ENCODE results near the gene FAM107B.

FAM107B gene

DNA sequence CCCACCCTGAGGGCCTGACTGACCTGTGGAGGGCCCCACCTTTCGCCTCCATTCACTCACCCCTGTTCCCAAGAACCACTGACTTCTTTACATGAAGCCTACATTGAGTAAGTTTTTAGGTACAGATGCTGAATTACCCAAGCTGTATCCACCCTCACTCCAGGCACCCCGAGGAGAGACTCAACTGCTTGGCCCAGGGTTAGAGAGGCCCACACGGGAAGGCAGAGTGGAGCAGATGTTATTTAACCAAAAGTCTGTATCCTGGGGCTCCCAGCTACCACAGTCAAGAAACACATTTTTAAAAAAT, 230.8 kb downstream of the FAM107B start:
- H3K4me1 ChIP-seq (ENCODE audit: control insufficient read depth, insufficient read depth, low read length, unreplicated experiment) = peaks cover 7% of the 10 kb centered on the region
- H3K27me3 ChIP-seq (ENCODE audit: insufficient read depth, low read length) = no peaks in the 10 kb centered on the region
- H3K79me2 ChIP-seq (ENCODE audit: control insufficient read depth, insufficient read depth, low read length, unreplicated experiment) = no peaks in the 10 kb centered on the region
- H3K27ac ChIP-seq (ENCODE audit: low read depth, low read length) = no peak overlapping the region
- no peak overlapping the region for H3K4me3 ChIP-seq (ENCODE audit: low read depth, low read length)
- no peaks in the 10 kb centered on the region for H3K36me3 ChIP-seq (ENCODE audit: insufficient read depth, low read length)
- H2AFZ ChIP-seq (ENCODE audit: low read length, unreplicated experiment) = no peak overlapping the region

- no peak overlapping the region for H2AFZ ChIP-seq (ENCODE audit: low read length, unreplicated experiment)
- peaks cover 7% of the 10 kb centered on the region for H3K4me1 ChIP-seq (ENCODE audit: control insufficient read depth, insufficient read depth, low read length, unreplicated experiment)
- no peaks in the 10 kb centered on the region for H3K27me3 ChIP-seq (ENCODE audit: insufficient read depth, low read length)
- H3K36me3 ChIP-seq (ENCODE audit: insufficient read depth, low read length) = no peaks in the 10 kb centered on the region
- H3K4me3 ChIP-seq (ENCODE audit: low read depth, low read length) = no peak overlapping the region
- no peak overlapping the region for H3K27ac ChIP-seq (ENCODE audit: low read depth, low read length)
- no peaks in the 10 kb centered on the region for H3K79me2 ChIP-seq (ENCODE audit: control insufficient read depth, insufficient read depth, low read length, unreplicated experiment)
Measured at GRCh38 chr10:14543046-14543903, 231.4 kb downstream of the FAM107B start.

DNA sequence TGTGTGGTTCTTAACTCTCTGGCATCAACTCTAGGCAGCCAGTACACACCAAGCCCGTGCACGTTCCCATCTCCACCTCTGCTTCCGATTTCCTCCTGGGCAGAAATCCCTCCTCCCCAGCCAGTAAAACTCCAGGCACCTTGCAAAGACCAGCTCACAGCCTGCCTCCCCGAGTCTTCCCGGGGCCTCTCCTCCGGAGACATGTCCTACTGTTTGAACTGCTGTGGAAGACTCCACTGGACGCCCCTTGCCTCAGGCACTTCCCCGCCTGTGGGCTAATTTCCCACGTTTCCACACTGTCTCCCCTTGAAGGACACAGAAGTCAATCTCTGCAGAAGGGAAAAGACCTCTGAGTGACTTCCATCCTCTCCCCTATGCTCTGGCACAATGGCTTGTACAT, 233.3 kb downstream of the FAM107B start:
- Histone ChIP-seq H3K36me3 (ENCODE audit: insufficient read depth, low read length) (no peaks in the 10 kb centered on the region), H2AFZ (ENCODE audit: low read length, unreplicated experiment) (no peak overlapping the region), H3K27me3 (ENCODE audit: insufficient read depth, low read length) (no peaks in the 10 kb centered on the region), H3K27ac (ENCODE audit: low read depth, low read length) (no peak overlapping the region), H3K4me3 (ENCODE audit: low read depth, low read length) (no peak overlapping the region), H3K79me2 (ENCODE audit: control insufficient read depth, insufficient read depth, low read length, unreplicated experiment) (no peaks in the 10 kb centered on the region), H3K4me1 (ENCODE audit: control insufficient read depth, insufficient read depth, low read length, unreplicated experiment) (peaks cover 7% of the 10 kb centered on the region)

DNA sequence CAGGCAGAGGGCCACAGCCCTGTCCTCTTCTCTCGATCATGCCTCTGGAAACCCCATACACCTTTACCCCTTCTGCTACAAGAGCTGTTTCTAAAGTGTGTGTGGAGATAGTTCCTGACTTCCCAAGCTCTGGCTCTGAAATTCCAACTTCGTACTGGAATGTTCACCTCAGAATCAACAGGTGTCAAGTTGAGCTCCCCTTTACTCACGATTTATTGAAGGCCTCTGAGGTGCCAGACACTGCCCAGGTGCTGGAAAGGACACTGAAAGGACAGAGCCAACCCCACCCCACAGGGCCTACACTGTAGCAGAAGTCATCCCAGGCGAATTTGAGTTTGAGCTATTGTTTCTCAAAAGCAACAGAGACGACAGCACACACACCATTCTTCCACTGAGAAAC, 234.1 kb downstream of the FAM107B start:
- H3K4me3 ChIP-seq (ENCODE audit: low read depth, low read length) = no peak overlapping the region
- peaks cover 2% of the 10 kb centered on the region for H3K4me1 ChIP-seq (ENCODE audit: control insufficient read depth, insufficient read depth, low read length, unreplicated experiment)
- H3K36me3 ChIP-seq (ENCODE audit: insufficient read depth, low read length) = no peaks in the 10 kb centered on the region
- H2AFZ ChIP-seq (ENCODE audit: low read length, unreplicated experiment) = no peak overlapping the region
- H3K27ac ChIP-seq (ENCODE audit: low read depth, low read length) = no peak overlapping the region
- H3K79me2 ChIP-seq (ENCODE audit: control insufficient read depth, insufficient read depth, low read length, unreplicated experiment) = no peaks in the 10 kb centered on the region
- no peaks in the 10 kb centered on the region for H3K27me3 ChIP-seq (ENCODE audit: insufficient read depth, low read length)

DNA sequence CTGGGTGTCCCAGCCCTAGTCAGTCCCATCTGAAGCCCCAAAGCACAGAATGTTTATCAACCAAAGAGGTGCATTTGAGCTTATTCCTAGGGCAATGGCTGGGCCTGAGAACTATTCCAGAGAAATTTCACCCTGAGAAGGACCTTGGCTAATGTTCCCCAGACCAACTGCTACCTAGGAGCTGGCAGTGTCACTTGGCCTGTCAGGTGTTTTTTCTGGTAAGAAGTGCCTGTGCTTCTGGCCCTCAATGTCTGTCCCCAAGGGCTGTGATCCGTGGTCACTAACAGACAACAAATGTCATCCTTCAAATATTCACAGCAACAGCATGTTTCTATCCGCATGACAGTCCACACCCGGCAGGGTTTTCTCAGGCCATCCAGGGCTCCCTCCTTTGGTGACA, 234.6 kb downstream of the FAM107B start:
- Histone ChIP-seq H3K79me2 (ENCODE audit: control insufficient read depth, insufficient read depth, low read length, unreplicated experiment) (no peaks in the 10 kb centered on the region), H2AFZ (ENCODE audit: low read length, unreplicated experiment) (no peak overlapping the region), H3K4me1 (ENCODE audit: control insufficient read depth, insufficient read depth, low read length, unreplicated experiment) (no peaks in the 10 kb centered on the region), H3K27me3 (ENCODE audit: insufficient read depth, low read length) (no peaks in the 10 kb centered on the region), H3K27ac (ENCODE audit: low read depth, low read length) (no peak overlapping the region), H3K4me3 (ENCODE audit: low read depth, low read length) (no peak overlapping the region), H3K36me3 (ENCODE audit: insufficient read depth, low read length) (no peaks in the 10 kb centered on the region)

GRCh38 chr10:14539176-14539575, 235.5 kb downstream of the FAM107B start:
- H3K36me3 ChIP-seq (ENCODE audit: insufficient read depth, low read length) = no peaks in the 10 kb centered on the region
- no peak overlapping the region for H3K27ac ChIP-seq (ENCODE audit: low read depth, low read length)
- no peaks in the 10 kb centered on the region for H3K4me1 ChIP-seq (ENCODE audit: control insufficient read depth, insufficient read depth, low read length, unreplicated experiment)
- H3K4me3 ChIP-seq (ENCODE audit: low read depth, low read length) = no peak overlapping the region
- no peak overlapping the region for H2AFZ ChIP-seq (ENCODE audit: low read length, unreplicated experiment)
- no peaks in the 10 kb centered on the region for H3K79me2 ChIP-seq (ENCODE audit: control insufficient read depth, insufficient read depth, low read length, unreplicated experiment)
- H3K27me3 ChIP-seq (ENCODE audit: insufficient read depth, low read length) = no peaks in the 10 kb centered on the region

DNA sequence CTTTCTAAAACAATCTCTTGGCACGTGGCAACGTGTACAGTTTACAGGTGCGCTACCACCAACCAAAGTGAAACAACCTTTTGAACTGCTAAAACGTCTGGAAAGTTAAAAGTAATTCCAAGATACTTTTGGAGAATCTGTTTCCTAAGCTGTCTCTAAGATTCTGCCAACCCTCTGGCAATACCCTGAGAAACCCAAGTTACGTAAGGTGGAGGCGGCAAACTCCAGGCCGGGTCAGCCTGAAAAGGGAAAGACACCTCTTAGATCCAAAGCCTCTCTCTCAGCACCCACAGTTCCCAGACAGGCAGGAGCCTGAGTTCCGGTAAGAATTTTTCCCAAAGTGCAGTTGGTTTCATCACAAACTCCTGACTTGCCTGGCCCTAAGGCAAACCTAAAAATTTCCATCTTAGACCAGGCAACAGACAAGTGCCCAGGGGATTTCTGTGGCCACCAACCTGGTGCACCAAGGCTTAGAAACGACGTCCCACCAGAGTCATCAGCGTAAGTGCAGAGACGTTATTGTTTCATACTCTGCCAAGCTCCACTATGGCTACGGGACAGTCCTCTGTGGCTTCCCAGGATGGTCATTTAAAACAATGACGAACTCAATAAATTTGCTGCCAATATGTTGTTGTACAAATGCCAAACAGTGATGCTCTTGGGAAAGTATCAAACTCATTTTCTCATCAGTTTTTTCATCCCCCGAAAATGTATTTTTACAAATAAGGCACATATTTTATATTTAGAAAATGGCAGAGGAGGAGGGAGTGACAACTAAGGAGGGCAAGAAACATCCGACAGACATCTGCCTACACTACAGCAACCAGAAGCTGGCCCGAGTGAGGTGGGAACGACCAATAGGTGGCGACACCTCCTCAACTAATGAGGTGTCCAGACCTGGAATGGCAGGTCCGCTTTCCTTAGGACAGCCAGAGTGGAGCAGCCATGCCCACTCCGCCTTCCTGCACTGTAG, 238.2 kb downstream of the FAM107B start:
- no peaks in the 10 kb centered on the region for H3K4me1 ChIP-seq (ENCODE audit: control insufficient read depth, insufficient read depth, low read length, unreplicated experiment)
- no peaks in the 10 kb centered on the region for H3K79me2 ChIP-seq (ENCODE audit: control insufficient read depth, insufficient read depth, low read length, unreplicated experiment)
- H3K4me3 ChIP-seq (ENCODE audit: low read depth, low read length) = no peak overlapping the region
- H3K27me3 ChIP-seq (ENCODE audit: insufficient read depth, low read length) = no peaks in the 10 kb centered on the region
- no peak overlapping the region for H3K27ac ChIP-seq (ENCODE audit: low read depth, low read length)
- H3K36me3 ChIP-seq (ENCODE audit: insufficient read depth, low read length) = no peaks in the 10 kb centered on the region
- peak overlapping the region; percentile 53 for H2AFZ ChIP-seq (ENCODE audit: low read length, unreplicated experiment)

GRCh38 chr10:14535457-14536130, 239.1 kb downstream of the FAM107B start:
- Histone ChIP-seq H3K27me3 (ENCODE audit: insufficient read depth, low read length) (no peaks in the 10 kb centered on the region), H3K36me3 (ENCODE audit: insufficient read depth, low read length) (no peaks in the 10 kb centered on the region), H3K4me3 (ENCODE audit: low read depth, low read length) (no peak overlapping the region), H2AFZ (ENCODE audit: low read length, unreplicated experiment) (no peak overlapping the region), H3K27ac (ENCODE audit: low read depth, low read length) (no peak overlapping the region), H3K79me2 (ENCODE audit: control insufficient read depth, insufficient read depth, low read length, unreplicated experiment) (no peaks in the 10 kb centered on the region), H3K4me1 (ENCODE audit: control insufficient read depth, insufficient read depth, low read length, unreplicated experiment) (no peaks in the 10 kb centered on the region)

DNA sequence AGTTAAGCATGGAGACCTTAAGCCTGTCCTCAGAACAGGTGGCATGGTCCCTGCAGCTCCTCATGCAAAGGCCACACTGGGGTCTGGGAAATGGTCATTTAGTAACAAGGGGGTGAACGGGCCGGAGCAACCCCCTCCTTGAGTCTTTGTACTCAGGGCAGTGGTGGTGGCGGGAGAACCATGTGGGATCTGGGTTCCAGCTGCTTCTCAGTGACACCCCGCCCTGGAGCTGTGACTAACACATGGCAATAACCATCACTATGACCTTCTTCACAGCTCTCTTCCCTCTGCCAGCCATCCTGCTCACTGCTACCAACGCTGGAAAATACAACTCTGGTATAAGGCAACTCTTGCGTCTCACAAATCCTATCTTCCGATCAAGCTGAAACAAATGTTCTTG, 240.5 kb downstream of the FAM107B start:
- Histone ChIP-seq H3K4me1 (ENCODE audit: control insufficient read depth, insufficient read depth, low read length, unreplicated experiment) (no peaks in the 10 kb centered on the region), H3K27ac (ENCODE audit: low read depth, low read length) (no peak overlapping the region), H3K36me3 (ENCODE audit: insufficient read depth, low read length) (no peaks in the 10 kb centered on the region), H3K27me3 (ENCODE audit: insufficient read depth, low read length) (no peaks in the 10 kb centered on the region), H2AFZ (ENCODE audit: low read length, unreplicated experiment) (no peak overlapping the region), H3K79me2 (ENCODE audit: control insufficient read depth, insufficient read depth, low read length, unreplicated experiment) (no peaks in the 10 kb centered on the region), H3K4me3 (ENCODE audit: low read depth, low read length) (no peak overlapping the region)

- Histone ChIP-seq H3K36me3 (ENCODE audit: insufficient read depth, low read length) (no peaks in the 10 kb centered on the region), H3K27me3 (ENCODE audit: insufficient read depth, low read length) (no peaks in the 10 kb centered on the region), H2AFZ (ENCODE audit: low read length, unreplicated experiment) (no peak overlapping the region), H3K4me3 (ENCODE audit: low read depth, low read length) (no peak overlapping the region), H3K79me2 (ENCODE audit: control insufficient read depth, insufficient read depth, low read length, unreplicated experiment) (no peaks in the 10 kb centered on the region), H3K4me1 (ENCODE audit: control insufficient read depth, insufficient read depth, low read length, unreplicated experiment) (no peaks in the 10 kb centered on the region), H3K27ac (ENCODE audit: low read depth, low read length) (no peak overlapping the region)
Measured at GRCh38 chr10:14533295-14533694, 241.4 kb downstream of the FAM107B start.
